Suppressor macrophage treated with lipopolysaccharide for 4 hours (primary cell): ENCODE data around the gene UBE2G1.
"Not testable (repeated sequence)": the region's sequence is repeated elsewhere in the genome, so short reads cannot be mapped to it uniquely, and the experiment has no call there.

Experiments used
- DNase-seq: peaks from one replicate; pipeline ENCODE4 v3.0.0-alpha.2; 2020

The UBE2G1 gene

GRCh38 chr17:4375039-4375748, 8.7 kb upstream of the UBE2G1 start:
- peak; percentile 22 for DNase-seq

GRCh38 chr17:4369557-4370230, 3.2 kb upstream of the UBE2G1 start:
- no peak for DNase-seq

- no peak for DNase-seq
Observed at GRCh38 chr17:4368341-4368740, 1.9 kb upstream of the UBE2G1 start.

DNA sequence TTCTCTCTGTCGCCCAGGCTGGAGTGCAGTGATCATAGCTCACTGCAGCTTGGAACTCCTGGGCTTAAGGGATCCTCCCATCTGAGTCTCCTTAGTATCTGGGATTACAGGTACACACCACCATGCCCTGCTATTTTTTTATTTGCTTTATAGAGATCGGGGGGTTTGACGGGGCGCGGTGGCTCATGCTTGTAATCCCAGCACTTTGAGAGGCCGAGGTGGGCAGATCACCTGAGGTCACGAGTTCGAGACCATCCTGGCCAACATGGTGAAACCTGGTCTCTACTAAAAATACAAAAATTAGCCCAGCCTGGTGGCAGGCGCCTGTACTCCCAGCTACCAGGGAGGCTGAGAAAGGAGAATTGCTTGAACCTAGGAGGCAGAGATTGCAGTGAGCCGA, 702 bp upstream of the UBE2G1 start:
- DNase-seq, result not testable (repeated sequence)

DNA sequence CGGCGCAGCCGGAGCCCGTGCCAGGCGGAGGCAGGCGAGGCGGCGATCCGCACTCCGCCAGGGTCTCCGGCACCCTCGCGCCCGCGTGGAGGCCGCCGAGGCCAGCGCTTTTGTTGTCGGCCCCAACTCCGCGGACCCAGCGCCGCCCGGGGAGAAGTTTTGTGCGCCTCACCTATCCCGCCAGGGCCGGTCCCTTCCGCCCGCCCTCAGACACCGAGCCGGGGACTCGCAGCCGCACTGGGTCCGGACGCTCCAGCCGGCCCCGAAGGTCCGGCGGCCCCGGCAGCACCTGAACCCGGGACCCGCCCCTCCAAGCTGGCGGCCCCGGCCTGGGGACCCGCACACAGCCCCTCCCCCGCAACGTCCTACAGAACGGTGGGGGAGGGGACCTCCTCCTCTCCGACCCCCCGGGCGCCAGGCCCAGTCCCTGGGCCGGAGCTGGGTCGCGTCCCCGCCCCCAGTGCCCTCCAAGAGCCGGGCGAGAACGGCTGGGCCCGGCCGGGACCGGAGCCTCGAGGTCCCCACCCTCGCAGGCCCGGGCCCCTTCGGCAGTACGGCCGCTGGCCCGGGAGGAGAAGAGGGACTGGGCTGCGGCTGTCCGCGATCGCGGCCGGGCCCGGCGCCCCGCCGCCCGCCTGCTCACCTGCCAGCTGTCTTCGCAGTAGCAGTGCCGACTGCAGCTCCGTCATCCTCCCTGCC, 698 bp downstream of the UBE2G1 start:
- DNase-seq, result no peak

DNA sequence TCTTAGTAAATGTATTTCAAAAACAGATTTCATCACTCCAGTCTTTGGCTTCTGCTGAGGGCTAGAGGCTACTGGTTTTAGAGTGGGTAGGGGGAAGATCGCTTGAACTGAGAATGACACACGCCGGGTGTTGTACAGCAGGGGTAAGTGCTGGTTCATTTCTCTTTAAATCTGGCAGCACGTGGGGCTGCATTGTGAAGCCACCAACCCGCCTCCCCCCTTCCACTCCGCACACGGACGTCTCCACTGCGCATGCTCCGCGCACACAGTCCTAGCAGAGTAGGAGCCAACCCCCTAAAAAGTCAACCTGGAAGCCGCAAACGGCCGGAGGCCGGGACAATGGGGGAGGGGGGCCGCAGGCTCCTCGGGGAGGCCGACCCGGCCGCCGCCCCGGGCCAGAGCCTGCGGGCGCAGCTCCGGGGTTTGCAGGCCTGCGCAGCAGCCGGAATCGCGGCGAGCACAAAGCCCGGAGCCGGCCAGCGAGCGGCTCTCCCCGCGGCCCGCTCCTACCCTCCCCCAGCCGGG, 1.3 kb downstream of the UBE2G1 start:
- peak; percentile 96 for DNase-seq

GRCh38 chr17:4364622-4365041, 1.8 kb downstream of the UBE2G1 start:
- no peak for DNase-seq

- DNase-seq, result no peak
Observed at GRCh38 chr17:4362141-4362540, 4.3 kb downstream of the UBE2G1 start.

GRCh38 chr17:4358154-4358553, 8.3 kb downstream of the UBE2G1 start:
- no peak for DNase-seq

DNA sequence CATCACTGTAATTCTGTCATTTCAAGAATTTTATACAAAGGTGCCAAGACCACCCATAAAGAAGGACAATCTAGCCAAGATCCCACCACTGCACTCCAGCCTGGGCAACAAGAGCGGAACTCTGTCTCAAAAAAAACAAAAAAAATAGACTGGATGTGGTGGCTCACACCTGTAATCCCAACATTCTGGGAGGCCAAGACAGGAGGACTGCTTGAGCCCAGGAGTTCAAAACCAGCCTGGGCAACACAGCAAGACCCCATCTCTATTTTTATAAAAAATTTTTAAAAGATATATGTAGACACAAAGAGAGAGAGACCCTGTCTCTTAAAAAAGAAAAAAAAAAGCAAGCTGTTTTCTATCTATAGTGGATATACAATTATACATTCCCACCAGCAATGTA, 8.8 kb downstream of the UBE2G1 start:
- DNase-seq, result no peak

DNA sequence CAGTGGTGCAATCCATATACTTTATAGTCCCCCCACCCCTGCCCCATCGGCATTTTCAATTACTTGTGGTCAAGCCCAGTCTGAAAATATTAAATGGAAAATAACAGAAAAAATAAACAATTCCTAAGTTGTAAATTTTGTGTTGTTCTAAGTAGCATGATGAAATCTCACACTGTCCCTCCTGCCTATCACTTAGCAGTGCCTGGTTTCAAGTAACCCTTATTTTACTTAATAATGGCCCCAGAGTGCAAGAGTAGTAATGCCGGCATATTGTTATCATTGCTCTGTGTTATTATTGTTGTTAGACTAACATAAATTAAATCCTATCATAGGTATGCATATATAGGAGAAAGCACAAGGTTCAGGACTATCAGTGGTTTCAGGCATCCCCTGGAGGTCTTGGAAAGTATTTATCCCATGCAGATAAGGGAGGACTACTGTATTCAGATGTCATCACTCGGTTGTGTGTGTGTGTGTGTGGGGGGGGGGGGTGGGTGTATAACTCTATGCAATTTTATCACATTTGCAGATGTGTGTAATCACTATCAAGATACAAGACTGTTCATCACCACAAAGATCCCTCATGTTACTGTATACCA, 9.3 kb downstream of the UBE2G1 start:
- DNase-seq, result no peak

DNA sequence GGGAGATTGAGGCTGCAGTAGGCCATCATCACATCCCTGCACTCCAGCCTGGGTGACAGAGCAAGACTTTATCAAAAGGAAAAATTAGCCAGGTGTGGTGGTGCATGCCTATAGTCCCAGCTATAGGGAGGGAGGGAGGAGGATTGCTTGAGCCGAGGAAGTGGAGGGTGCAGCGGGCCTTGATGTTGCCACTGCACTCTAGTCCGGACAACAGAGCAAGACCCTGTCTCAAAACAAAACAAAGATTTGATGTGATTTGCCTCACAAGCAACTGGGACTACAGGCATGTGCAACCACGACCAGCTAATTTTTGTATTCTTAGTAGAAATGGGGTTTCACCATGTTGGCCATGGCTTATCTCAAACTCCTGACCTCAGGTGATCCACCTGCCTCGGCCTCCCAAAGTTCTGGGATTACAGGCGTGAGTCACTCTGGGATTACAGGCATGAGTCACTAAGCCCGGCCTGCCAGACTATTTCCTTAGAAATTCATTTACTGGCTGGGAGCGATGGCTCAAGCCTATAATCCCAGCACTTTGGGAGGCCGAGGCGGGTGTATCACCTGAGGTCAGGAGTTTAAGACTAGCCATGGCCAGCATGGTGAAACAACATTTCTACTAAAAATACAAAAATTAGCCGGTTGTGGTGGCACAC, 11.5 kb downstream of the UBE2G1 start:
- DNase-seq, result no peak

GRCh38 chr17:4354206-4354605, 12.3 kb downstream of the UBE2G1 start:
- no peak for DNase-seq

DNA sequence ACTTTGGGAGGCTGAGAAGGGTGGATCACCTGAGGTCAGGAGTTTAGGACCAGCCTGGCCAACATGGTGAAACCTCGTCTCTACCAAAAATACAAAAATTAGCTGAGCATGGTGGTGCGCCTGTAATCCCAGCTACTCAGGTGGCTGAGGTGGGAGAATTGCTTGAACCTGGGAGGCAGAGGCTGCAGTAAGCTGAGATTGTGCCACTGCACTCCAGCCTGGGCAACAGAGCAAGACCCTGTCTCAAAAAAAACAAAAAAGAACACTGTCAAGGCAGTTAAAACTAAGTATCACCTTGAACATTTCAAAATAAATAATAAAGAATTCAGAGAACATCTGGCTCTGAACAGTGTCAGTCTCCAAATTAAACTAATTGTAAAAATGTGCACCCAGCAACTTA, 16.3 kb downstream of the UBE2G1 start:
- not testable (repeated sequence) for DNase-seq

DNA sequence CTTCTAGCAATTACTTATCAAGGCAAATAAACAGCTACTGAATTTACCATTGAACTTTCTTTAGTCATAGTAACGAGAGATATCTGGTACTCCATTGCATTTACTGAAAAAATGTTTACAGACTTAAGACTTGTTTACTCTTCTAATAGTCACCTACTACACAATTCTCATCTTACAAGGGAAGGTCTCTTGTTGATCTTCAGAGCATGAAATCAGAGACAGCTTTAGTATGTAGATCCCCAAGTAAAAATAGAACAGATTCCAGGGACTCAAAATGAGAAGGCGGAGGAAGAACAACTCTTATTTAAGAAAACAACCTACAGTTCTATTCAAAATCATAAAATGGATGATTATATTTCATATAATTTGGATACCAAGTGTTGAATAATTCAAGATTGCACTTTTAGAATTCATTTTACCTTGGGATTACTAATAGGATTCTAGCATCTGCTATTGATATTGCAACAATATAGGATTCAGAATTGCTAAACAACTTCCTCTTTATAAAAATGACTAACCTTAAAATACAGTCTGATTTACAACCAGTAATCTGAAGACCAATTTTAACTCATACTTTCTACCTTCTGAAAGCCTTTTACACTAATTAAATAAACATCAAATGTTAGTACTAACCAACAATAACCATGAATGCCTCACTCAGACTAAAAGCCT, 20.8 kb downstream of the UBE2G1 start:
- DNase-seq, result peak; percentile 48

GRCh38 chr17:4344926-4345325, 21.5 kb downstream of the UBE2G1 start:
- no peak for DNase-seq

DNA sequence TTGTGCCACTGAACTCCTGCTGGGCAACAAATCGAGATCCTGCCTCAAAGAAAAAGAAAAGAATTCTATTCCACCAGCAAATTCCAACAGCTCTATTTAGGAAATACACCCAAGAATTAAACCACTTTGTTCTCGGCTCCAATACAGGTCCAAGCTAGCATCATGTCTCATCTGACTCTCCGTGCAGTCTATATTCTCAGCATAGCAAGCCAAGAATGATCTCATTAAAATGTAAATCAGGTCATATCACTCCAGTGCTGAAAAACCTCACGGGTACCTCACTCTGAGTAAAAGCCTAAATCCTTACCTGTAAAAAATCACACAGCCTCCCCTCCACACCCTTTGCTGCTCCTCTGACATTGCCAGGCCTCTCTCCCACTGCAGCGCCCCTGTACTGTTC, 23.9 kb downstream of the UBE2G1 start:
- DNase-seq, result no peak

DNA sequence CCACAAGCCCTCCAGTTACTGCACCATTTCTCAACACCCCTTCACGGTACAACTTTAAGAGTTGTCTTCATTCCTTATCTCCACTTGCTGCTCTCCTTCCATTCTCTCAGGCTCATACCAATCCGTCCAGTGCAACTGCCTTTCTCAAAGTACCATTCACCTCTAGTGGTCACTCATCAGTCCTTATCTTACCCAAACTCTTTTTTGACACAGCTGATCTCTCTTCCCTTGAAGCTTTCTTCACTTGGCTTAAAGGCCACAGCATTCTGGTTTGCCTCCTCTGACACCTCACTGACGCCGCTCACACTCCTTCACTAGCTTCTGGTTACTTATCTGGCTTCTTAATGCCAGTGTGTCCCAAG, 24.9 kb downstream of the UBE2G1 start:
- no peak for DNase-seq

DNA sequence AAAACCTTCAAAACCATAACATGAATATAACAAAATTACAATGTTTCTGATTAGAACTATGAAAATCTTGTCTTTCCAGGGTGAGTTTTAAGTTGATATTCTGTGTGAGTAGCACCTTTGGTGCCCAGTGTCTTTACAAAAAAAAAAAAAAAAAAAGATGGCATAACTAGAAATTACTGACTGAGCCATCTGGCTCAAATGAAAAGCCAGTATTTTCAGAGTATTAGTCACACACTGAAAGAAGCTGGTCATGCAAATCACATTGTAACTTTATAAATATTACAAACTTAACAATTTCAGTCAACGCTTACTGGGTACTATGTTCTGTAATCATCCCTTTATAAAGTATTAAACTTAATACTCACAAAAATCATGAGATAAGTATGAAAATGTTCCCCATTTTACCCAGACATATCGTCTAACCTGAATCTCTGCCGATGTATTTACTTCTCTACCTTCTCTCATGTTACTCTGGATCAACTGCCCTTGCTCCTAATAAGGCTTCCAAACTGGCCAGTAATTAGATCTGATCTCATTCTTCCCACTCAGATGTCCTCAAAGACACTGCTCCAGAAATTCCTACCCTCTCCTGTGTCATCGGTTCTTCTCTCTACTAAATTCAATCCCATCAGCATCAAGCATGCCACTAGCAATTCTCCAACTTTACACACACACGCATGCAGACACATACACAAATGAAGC, 25.4 kb downstream of the UBE2G1 start:
- no peak for DNase-seq

DNA sequence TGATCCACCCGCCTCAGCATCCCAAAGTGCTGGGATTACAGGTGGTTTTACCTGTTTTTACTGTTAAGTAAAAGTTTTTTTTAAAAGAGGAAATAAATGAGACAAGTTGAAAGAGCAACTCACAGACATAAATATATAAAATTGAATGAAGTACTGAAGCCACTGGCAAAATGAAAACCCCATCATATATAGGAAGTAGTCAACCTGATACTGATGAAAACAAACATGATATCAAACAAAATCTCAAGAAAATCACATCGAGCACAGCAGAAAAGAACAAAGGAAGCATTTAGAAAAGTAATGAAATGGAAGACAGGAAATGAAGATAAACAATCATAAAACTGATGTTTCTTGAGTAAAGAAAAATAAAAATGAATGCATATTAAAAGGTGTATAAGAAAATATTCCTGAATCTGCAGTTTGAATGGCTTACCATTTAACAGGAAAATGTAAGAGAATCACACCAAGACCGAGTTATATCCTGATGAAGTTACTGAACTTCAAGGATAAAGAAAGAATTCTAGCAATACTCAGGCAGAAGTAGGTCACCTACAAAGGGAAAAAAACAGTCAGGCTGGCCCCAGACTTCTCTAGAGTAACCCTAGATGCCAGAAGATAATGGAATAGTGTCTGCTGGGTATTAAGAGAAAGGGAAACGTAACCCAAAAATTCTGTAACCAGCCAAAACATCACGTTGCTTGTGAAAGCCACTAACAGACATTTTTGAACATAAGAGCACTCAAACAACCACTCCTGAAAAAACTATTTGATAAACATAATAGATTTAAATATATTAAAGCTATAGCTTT, 31.5 kb downstream of the UBE2G1 start:
- no peak for DNase-seq

- no peak for DNase-seq
Observed at GRCh38 chr17:4334332-4334731, 32.1 kb downstream of the UBE2G1 start.
